ENCODE data around the gene DTHD1. TPM values are rescaled to one million over a fixed set of nuclear protein-coding genes. Genes with fewer than 3 reads are reported as not detected.
A peak's percentile ranks its signal among the peaks of the same experiment; 100 is the strongest.

Gene DTHD1
- total RNA-seq, 1 experiment from 2014 or later, result not detected

DNA sequence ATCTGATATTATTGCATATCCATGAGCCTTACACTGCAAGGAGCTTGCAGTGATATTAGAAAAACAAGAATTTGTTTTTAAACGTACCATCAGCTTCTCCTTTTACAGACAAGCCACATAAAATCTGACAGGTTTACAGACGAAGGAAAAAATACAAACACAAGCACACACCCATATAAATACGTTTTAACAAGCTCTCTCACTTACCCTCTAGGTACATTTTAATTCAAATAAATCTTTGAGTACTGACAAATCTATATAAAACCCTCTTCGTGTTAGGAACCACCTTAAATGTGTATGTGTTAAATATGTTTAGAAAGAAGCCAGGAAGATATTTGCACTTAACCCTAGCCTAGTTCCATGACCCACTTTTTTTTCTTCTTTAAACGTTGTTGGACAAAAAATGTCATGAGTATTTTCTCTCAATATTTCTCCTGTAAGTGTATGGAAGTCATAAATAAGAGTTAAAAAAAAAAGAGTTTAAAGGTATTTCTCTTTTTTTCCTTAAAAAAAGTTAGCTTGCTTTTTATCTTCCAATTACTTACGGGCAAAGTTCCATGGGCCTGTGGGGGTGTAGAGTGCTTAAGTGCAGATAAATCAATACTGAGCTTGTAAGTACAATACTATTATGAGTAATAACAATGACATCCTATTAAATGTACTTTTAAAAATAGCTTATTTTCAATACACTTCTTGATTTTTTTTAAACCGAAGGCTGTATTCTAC lies 38.6 kb upstream of the DTHD1 start:
- Histone ChIP-seq H3K4me1 (ENCODE audit: insufficient read depth, low read length, poor library complexity, severe bottlenecking) (no peaks in the 10 kb centered on the region), H3K9me3 (ENCODE audit: low read depth, low read length, poor library complexity, severe bottlenecking) (no peaks in the 10 kb centered on the region), H3K36me3 (ENCODE audit: insufficient read depth, low read length, poor library complexity, severe bottlenecking) (no peaks in the 10 kb centered on the region), H3K27me3 (replicated peaks; ENCODE audit: insufficient read depth, low read depth, low read length, poor library complexity) (peaks cover 43% of the 10 kb centered on the region), H3K4me3 (ENCODE audit: low read depth, low read length, poor library complexity, severe bottlenecking) (no peak overlapping the region), H3K27ac (ENCODE audit: low read depth, low read length, poor library complexity, severe bottlenecking) (no peak overlapping the region)
- TF ChIP-seq EZH2 (IDR thresholded peaks at IDR 0.05; ENCODE audit: borderline replicate concordance, low read depth, low read length, poor library complexity, severe bottlenecking), result no peak
- TF ChIP-seq, protein P1, sequence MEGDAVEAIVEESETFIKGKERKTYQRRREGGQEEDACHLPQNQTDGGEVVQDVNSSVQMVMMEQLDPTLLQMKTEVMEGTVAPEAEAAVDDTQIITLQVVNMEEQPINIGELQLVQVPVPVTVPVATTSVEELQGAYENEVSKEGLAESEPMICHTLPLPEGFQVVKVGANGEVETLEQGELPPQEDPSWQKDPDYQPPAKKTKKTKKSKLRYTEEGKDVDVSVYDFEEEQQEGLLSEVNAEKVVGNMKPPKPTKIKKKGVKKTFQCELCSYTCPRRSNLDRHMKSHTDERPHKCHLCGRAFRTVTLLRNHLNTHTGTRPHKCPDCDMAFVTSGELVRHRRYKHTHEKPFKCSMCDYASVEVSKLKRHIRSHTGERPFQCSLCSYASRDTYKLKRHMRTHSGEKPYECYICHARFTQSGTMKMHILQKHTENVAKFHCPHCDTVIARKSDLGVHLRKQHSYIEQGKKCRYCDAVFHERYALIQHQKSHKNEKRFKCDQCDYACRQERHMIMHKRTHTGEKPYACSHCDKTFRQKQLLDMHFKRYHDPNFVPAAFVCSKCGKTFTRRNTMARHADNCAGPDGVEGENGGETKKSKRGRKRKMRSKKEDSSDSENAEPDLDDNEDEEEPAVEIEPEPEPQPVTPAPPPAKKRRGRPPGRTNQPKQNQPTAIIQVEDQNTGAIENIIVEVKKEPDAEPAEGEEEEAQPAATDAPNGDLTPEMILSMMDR (conservative IDR thresholded peaks at IDR 0.05; ENCODE audit: low read depth, low read length), result no peak
- DNase-seq (ENCODE audit: low spot score), result no peak
- intact Hi-C loops (cut with micrococcal nuclease; ENCODE audit: unreplicated experiment), result no loop called here
- CTCF ChIA-PET, result no interaction called here
- no TSS peak for BruUV-seq (replicated peaks)
- POLR2A ChIA-PET (ENCODE audit: low non-redundant PET), result no interaction called here

DNA sequence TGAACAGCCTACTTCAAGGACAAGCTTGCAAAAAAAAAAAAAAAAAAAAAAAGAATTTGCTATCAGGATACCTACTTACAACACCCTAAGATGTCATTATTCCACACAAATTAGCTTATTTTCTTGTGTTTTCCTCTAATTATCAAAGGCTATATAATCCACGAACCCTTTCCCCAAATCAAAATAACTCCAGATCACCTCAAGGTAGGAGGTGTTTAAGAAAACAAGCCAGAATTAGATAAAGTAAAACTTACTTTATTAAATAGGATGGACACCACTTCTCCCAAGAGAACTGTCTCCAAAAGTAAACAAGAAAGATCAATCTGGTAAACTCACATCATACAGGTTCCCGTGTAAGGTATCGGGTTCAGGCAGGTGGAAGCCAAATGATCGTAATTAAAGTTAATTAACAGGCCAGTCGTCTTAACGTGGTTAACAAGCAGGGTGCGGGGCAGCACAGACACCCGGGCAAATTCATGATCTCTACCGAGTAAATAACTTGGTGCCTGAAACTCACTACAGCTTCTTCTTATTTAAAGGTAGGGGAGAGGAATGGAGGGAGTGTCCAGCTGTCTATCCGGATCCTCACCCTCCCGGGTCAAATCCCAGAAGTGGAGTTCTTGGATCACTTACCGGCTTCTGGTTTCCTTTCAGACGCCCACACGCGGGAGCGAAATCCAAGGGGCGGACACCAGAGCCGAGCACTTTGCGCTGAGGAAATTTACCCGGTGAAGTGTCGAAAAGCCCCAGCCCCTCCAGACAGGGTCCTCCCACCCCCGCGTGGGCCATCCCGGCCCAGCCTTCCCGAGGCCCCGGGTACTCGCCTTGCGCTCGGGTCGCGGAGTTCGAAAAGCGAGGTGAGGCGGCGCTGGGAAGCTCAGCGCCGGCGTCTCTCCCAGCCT lies 37.8 kb upstream of the DTHD1 start:
- BruUV-seq (replicated peaks), result no TSS peak
- no peaks in the 10 kb centered on the region for H3K4me1 ChIP-seq (ENCODE audit: insufficient read depth, low read length, poor library complexity, severe bottlenecking)
- ChIA-PET CTCF (no interaction called here), POLR2A (ENCODE audit: low non-redundant PET) (no interaction called here)
- DNase-seq (ENCODE audit: low spot score), result peak; percentile 14
- no peak for TF ChIP-seq EZH2 (IDR thresholded peaks at IDR 0.05; ENCODE audit: borderline replicate concordance, low read depth, low read length, poor library complexity, severe bottlenecking)
- TF ChIP-seq, protein P1 (conservative IDR thresholded peaks at IDR 0.05; ENCODE audit: low read depth, low read length), result no peak
- no peaks in the 10 kb centered on the region for H3K9me3 ChIP-seq (ENCODE audit: low read depth, low read length, poor library complexity, severe bottlenecking)
- H3K27me3 ChIP-seq (replicated peaks; ENCODE audit: insufficient read depth, low read depth, low read length, poor library complexity), result peaks cover 43% of the 10 kb centered on the region
- H3K27ac ChIP-seq (ENCODE audit: low read depth, low read length, poor library complexity, severe bottlenecking), result no peak overlapping the region
- no peaks in the 10 kb centered on the region for H3K36me3 ChIP-seq (ENCODE audit: insufficient read depth, low read length, poor library complexity, severe bottlenecking)
- peak overlapping the region; percentile 31 for H3K4me3 ChIP-seq (ENCODE audit: low read depth, low read length, poor library complexity, severe bottlenecking)
- intact Hi-C loops (cut with micrococcal nuclease; ENCODE audit: unreplicated experiment), result no loop called here

DNA sequence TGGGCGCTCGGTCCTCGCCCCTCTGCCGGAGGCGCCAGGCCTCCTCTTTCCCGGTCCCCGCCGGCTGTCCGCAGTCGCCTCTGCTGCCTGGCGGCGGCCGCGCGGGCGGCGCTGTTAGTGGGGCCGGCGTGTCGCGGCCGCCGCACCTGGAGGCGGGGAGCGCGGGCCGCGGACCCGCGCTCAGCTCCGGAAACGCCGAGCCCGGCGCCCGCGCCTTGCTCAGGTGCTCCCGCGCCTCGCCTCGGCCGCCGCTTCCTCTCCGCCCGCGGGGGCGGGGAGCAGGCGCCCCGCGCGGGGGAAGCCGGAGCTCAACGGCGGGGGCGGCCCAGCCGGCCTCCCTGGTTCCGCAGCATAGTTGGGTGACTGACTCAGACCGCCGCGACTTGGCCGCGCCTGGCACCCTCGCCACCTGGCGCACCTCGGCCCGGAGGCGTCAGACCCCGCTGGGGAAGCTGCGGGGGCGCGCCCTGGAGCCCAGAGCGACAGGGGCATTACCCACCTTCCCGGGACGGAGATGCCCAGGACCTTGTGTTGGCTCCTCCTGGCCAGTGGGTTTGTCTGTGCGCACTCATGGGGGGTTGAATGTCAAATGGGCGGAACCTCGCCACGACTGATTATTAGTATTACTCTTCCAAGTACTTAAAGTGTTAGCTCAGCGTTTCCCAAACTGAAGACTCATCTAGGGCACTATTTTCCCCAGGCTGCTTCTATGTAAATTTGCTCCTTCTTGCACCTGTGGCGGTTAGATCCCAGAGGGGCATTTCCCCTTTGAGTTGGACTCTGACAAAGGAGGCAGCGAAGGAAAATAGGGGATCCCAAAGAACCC lies 36.9 kb upstream of the DTHD1 start, which contains the start of gene ARAP2:
Gene ARAP2 (minus strand): TSS at position 258 of the 826 bp plus-strand sequence. CDS start 15,028 bp downstream, outside the sequence.
- no peak within 1 kb of the TSS for H3K27ac ChIP-seq (ENCODE audit: low read depth, low read length, poor library complexity, severe bottlenecking)
- CTCF ChIA-PET, result no interaction called here
- peaks cover 43% of the 10 kb centered on the region for H3K27me3 ChIP-seq (replicated peaks; ENCODE audit: insufficient read depth, low read depth, low read length, poor library complexity)
- intact Hi-C loops (cut with micrococcal nuclease; ENCODE audit: unreplicated experiment), result no loop called here
- H3K36me3 ChIP-seq (ENCODE audit: insufficient read depth, low read length, poor library complexity, severe bottlenecking), result no peaks in the 10 kb centered on the region
- no peaks in the 10 kb centered on the region for H3K4me1 ChIP-seq (ENCODE audit: insufficient read depth, low read length, poor library complexity, severe bottlenecking)
- H3K9me3 ChIP-seq (ENCODE audit: low read depth, low read length, poor library complexity, severe bottlenecking), result no peaks in the 10 kb centered on the region
- POLR2A ChIA-PET (ENCODE audit: low non-redundant PET), result no interaction called here
- H3K4me3 ChIP-seq (ENCODE audit: low read depth, low read length, poor library complexity, severe bottlenecking), result peak within 1 kb of the TSS; percentile 31
- no TSS peak for BruUV-seq (replicated peaks)
- no peak for TF ChIP-seq EZH2 (IDR thresholded peaks at IDR 0.05; ENCODE audit: borderline replicate concordance, low read depth, low read length, poor library complexity, severe bottlenecking)
- no peak for DNase-seq (ENCODE audit: low spot score)

All from A673 (cell line).